GM23248 (cell line): ENCODE results near the gene MAP7D3.

ENCODE experiments used
- EZH2 ChIP-seq: fragments of 200-600 bp; sonication (generic); IDR thresholded peaks from 2 replicates; pipeline ENCODE4 v1.6.1; 2018; ENCODE audit warnings: antibody characterized with exemption, mild to moderate bottlenecking; ENCODE audit not compliant: insufficient read depth, poor library complexity, severe bottlenecking
- EZH2phosphoT487 ChIP-seq: fragments of 200-600 bp; sonication (generic); IDR thresholded peaks from 2 replicates; pipeline ENCODE4 v1.6.1; 2018; ENCODE audit warnings: antibody characterized with exemption, moderate library complexity, mild to moderate bottlenecking, low read depth; ENCODE audit not compliant: insufficient read depth

DNA sequence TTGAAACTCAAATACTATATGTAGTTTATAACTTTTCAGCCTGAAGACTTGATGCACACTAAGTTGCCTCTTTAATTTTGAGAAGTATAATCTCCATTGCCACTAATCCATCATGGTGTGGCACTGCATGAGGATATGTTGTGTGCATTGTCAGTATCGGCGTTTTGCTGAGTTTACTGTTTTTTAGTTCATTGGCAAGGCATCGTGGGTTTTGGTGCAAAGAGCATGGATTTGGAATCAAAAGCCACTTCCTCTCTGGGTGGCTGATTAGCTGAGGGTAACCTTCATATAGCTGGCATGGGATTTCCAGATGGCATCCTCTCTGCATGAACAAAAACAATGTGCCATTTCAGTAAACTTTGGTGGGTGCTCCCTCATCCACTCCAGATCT is 65.2 kb downstream of the MAP7D3 start:
- TF ChIP-seq EZH2phosphoT487 (no peak), EZH2 (no peak)
